Parietal lobe (tissue), 2 donors: ENCODE measurements around the gene CDK18. TPM values are rescaled to one million over a fixed set of nuclear protein-coding genes. Genes with fewer than 3 reads are reported as not detected.

Experiments used
- small RNA-seq: library from RNA; depleted of rRNA; stranded (forward); fragments of <200 nt; gene quantifications from one replicate; pipeline ENCODE3, GENCODE V24; 2014; ENCODE audit warnings: low replicate concordance
- total RNA-seq: library from RNA; depleted of rRNA; stranded (reverse); fragments of >200 nt; gene quantifications from one replicate; pipeline ENCODE4 v1.2.3, GENCODE V29; 2014

Gene CDK18
- total RNA-seq, result 1.3 TPM

GRCh38 chr1:205504311-205505075 lies at the start of gene CDK18:
Gene CDK18 (plus strand): TSS chr1:205504669. CDS start chr1:205523168, 18,499 bp downstream.

GRCh38 chr1:205455581-205456382 lies 48.7 kb upstream of the CDK18 start, which contains the start of gene BLACAT1:
Gene BLACAT1 (minus strand): TSS chr1:205456045.

Small RNA genes lying within 50 kb of the gene (small RNA-seq; reads per million reads assigned to genes)
- not detected for gene RNU2-19P

Other genes starting within 250 kb of the CDK18 start
- gene NUAK2, start 182.9 kb upstream of the CDK18 start, total RNA-seq, result 1.9 TPM
- gene KLHDC8A, start 147.7 kb upstream of the CDK18 start, total RNA-seq, result 41.0 TPM
- gene LEMD1, start 82.6 kb upstream of the CDK18 start, total RNA-seq, result 11.0 TPM
- 4.7 TPM for gene BLACAT1, start 48.6 kb upstream of the CDK18 start, total RNA-seq
- gene ELK4, start 127.3 kb downstream of the CDK18 start, total RNA-seq, result 18.5 TPM
- gene SLC45A3, start 175.8 kb downstream of the CDK18 start, total RNA-seq, result 3.8 TPM
- gene NUCKS1, start 245.5 kb downstream of the CDK18 start, total RNA-seq, result 195 TPM